A204.1 (cell line): Measurements from ENCODE around the gene MPZL3.

Experiments used
- FAIRE-seq: peaks from 2 replicates; lab custom pipeline; 2012; peaks lifted over from hg19 to GRCh38; lab: Jason Lieb, UNC

MPZL3 gene

DNA sequence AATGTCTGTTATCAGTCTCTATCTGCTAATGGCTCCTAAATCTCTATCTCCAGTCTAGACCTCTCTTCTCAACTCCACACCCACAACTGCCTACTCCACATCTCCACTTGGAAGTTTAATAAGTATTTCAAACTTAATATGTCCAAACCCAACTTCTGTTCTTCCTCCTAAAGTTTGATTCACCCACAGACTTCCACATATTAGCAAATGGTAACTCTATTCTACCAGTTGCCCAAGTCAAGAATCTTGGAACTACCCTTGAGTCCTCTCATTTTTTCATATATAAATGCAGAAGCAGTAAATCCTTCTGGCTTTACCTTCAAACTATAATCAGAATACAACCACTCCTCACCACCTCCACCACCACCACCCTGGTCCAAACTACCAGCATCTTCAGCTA is 20.7 kb downstream of the MPZL3 start:
- FAIRE-seq: no peak

DNA sequence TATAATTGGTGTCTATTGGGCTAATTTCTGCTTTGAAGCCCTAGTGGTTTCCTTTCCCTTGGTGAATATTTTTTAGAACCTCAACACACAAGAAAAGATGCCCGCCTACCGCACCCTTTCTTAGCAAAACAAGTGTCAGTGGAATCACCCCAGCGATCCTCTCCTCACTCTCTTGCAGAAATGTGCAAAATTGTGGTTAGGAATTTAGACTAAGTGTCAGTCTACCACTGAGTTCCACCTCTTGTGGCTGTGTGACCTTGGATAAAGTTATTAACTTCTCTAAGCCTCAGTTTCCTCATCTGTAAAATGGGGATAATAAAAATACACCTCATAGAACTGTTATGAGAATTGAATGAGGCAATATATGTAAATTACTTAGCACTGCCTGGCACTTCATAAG is 22.1 kb downstream of the MPZL3 start:
- no peak for FAIRE-seq

DNA sequence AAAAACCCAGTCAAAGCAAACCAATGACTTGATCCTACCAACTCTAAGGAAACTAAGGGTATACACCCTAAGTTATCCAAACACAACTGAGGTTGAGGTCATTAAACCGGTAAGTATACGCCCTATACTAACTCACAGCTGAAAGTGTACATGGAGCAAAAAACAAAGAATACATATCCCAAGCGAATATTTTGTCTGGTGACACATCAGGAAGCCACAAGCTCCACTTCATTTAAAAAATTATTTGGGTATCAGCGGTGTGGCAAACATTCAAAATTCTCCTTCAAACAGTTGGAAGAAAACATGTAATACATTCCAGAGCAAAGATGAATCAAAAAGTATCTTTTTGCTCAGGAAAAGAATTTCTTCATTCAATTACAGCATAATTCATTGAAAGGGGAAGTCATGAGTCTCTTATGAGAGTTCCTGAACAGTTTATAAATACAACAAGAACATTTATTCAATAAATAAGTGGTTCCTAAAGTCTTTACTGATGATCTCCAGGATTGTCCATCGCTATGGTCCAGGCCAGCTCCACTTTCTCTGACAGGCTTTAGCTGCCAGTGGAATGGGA is 22.8 kb downstream of the MPZL3 start:
- no peak for FAIRE-seq

DNA sequence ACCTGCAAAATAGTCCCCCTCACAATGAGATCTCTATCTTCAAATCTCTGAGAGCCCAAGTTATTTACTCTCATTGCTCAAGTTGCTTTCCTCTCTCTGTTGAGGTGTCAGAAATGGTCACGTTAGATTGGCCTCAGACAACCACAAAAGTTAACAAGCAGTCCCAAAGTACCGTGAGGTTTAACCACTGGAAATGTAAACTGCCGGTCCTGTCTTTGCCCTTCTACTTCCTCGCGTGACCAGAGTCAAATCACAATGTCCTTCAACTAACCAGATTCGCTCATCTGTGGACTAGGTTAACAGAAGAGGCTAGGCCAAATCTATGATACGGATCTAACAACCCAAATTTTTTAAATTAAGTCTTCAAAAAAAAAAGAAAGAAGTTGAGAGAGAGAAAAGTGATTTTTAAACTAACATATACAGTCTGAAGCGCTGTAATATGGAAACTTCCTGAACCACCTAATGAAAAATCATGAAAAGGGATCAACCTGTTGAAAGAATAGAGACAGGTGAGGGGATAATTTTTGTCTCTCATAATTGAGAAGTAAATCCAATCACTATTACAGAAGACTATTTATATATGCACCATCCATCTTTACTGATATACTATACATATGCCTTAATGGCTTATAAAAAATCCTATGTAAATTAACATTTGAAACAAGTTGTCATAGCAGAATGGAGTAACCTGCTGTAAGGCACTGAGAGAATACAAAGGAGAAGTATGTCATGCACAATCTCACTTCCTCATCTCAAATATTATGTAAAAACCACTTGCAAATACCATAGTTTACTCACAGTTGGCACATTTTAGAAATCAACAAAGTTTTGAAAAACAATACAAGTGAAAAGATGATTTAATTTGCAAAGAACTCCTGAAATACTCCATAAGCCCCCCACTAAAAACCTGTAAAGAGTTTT is 24.0 kb downstream of the MPZL3 start:
- no peak for FAIRE-seq

DNA sequence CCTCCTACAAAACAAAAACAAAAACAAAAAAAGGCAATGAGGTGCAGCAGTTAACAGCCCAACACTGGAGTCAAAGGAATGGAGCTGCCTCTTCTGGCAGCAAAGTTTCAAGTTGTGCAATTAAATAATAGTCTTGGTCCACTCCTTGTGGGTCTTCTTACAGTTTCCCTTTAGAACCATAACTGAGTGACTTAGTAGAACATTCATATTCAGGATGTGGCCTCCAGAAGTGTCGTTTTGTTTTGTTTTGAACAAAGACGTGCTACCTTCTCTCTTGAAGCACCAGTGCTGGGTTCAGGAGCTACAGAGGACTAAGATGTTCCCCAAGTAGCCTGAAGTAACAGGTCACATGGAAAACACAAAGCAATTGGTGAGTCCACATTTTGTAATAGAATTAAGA is 25.4 kb downstream of the MPZL3 start:
- no peak for FAIRE-seq

DNA sequence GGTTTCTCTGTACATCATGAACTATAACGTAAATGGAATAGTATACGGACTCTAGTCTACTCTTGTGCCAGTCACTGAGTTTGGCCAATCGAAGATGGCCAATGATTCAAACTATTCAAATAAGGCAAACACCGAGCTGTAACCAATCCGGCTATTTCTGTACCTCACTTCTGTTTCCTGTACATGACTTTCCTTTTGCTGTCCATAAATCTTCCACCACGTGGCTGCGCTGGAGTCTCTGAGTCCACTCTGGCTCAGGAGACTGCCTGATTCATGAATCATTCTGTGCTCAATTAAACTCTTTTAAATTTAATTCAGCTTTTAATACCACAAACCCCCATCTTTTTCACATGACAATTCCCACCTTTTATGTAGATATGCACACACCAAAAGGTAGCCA is 25.9 kb downstream of the MPZL3 start:
- no peak for FAIRE-seq

DNA sequence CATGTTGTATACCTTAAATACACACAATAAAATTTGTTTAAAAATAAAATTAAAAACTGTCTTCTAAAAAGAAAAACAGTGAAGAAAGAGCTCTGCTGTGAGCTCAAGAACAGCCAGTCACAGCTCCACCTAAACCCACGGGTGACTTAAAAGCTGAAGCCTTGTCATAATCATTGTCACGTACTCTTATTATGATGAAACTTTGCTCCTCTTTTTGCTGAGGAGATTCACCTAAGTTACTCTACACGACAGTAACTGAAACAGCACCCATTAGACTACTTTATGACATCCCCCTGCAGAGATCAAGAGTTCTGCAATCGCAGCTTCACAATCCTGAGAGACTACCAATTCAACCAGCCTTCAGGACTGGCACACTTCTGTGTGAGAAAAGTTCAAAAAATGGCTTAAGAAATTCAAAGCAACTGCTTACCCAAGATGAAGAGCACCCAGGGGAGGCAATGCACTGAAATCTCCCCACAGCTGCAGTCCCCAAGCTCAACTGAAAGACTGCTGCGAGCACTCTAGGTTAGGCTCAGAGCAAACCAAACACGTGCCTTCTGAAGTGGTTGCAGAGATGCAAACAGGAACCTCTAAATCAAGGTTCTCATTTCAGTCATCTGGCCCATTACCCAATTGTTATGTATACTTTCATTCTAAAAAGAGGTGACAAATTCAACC is 27.5 kb downstream of the MPZL3 start, which contains the start of gene JAML:
Gene JAML, minus strand, starts transcription at position 501 of the 678 bp plus-strand sequence. CDS start 10,145 bp downstream, outside the sequence.
- no peak for FAIRE-seq

DNA sequence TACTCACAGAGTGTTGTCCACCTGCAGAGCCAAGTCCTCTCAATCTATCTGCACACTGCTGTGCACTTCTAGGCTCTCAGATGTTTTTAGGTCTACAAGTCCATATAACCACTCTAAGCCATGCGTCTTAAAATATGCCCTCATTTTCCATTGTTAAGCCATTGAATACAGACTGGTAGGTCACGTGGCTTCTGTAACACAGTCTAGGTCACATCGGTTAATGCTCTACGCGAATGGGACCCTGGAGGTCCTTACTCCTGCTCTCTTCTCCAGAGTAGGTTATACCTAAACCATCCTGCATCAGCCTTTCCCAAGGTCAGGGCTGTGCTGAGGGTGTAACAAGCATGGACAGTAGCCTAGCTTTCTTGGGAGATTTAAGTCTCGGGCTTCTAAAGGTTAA is 28.2 kb downstream of the MPZL3 start:
- no peak for FAIRE-seq

DNA sequence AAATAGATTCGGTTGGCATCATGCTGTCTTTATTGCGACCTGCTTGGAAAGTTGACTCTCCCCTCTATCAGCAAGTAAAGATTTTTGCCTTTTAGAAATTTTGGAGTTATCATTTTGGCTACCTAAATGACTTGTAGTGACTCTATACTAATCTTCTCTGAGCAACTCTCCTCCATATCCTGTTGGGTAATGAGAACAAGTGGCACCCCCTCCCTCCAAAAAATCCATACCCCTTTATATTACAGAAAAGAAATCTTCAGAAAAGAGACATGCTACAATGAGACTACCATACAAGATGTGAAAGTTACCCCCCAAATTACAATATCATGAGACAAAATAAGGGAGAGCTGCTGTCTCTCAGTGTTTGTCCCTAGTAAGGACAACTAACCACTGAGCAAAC is 28.6 kb downstream of the MPZL3 start:
- FAIRE-seq: no peak

DNA sequence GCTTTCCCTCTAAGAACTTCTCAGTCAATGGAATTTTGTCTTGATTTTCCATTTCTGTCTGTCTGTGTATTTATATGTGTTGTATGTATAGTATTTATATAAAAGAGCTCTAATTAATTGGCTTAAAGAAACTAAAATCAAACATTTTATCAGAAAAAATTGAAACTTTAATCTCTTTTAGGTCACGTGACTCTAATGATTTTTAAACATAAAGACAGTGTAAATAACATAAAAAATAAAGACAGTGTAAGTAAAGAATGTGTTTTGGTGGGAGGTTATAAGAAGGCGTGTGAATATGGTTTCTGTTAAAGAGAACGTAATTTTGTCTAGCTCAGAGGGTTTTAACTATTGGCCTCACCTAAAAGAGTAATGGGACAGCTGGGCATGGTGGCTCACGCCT is 29.7 kb downstream of the MPZL3 start:
- no peak for FAIRE-seq

DNA sequence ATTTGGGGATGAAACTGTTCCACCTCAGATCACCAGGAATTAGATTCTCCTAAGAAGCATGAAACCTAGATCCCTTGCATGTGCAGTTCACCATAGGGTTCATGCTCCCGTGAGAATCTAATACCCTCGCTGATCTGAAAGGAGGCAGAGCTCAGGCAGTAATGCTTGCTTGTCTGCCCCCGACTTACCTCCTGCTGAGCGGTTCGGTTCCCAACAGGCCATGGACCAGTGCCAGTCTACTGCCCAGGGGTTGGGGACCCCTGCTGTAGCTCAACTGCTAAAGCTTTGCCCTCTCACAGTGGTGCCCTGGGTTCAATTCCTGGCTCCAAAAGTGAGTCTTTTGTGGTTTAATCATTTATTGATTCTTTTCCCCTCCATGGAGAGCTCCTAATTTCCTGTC is 30.7 kb downstream of the MPZL3 start:
- no peak for FAIRE-seq

DNA sequence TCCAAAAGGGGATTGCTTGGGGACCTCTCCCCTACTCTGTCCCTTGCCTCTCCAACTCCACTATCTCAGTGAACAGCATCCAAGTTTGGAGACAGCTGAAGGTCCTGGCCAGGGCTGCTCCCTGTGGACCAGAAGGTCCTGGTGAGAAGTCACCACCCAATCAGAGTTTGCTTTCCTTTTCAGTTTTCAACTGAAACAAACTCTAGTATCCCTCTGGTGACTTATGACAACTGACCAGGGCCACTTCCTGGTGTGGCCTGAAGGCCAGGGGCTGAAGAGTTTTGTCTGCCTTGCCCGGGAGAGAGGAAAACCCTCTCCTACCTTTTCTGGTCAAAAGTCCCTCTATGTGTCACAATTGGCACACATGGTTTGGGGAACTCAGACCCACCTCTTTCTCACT is 32.4 kb downstream of the MPZL3 start:
- no peak for FAIRE-seq

DNA sequence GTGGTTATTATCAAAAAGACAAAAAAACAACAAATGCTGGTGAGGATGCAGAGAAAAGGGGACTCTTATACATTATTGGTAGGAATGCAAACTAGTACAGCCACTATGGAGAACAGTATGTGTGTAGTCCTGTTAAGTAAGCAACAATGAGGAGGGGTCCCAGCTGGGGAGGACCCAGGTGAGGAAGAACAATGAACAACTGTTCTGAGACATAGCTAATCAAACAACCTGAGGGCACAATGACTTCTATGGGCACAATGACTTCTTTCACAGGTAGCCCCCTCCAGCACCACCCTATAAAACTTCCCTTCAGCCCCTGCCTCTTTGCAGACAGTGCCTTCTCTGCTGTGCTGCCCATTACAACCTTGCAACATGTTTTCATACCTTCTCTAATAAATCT is 32.9 kb downstream of the MPZL3 start:
- FAIRE-seq: no peak

DNA sequence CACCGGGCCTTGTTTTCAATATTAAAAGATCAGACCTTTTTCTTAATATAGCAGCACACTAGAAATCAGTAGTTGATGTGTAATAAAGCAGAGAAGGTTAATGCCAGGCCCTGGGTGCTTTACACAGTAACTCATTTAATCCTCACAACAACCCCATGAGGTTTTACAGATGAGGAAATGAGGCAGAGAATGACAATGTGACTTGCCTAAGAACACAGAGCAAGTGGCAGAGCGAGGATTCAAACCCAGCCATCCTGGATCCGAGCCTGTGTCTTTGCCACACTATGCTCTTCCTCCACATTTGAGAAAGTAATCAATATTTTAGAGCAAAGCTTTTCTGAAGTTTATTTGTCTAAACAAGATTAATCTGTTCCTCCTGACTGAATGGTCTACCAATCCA is 34.6 kb downstream of the MPZL3 start:
- no peak for FAIRE-seq

DNA sequence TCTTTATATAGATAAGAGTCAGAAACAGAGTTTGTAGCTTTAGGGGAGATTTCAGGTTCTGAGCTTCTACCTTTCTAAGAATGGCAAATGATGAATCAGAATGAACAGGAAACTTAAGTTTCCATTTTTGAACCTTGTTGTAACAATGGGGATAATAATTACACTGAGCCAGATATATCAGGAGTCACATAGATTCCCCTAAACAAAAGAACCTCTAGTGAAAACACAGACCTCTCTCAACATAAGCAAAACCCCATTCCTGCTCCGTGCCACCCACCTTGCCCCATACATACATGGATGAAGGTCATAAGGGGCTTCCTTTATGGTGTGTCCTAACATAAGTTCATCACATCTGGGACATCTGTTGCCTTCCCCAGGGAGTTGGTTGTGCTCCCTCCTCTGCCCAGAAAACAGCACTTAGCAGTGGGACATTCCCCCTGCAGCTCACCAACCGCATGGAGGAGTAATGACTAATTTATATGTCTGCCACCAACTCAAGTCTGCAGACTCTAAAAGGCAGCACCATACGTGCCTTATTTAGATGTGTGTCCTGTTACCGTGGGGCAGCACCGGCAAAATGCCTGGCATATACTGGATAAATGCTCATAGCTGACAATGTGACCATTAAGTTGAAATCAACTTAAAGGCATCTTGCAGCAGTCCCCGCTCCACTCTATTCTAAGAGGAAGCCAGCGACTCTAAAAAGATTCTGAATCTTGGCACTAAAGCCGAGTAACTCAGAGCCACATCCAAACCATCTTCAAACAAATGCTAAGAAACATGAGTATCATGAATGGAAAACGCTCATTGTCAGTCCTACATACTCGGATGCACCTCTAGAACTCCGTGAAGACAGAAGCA is 35.3 kb downstream of the MPZL3 start:
- no peak for FAIRE-seq

DNA sequence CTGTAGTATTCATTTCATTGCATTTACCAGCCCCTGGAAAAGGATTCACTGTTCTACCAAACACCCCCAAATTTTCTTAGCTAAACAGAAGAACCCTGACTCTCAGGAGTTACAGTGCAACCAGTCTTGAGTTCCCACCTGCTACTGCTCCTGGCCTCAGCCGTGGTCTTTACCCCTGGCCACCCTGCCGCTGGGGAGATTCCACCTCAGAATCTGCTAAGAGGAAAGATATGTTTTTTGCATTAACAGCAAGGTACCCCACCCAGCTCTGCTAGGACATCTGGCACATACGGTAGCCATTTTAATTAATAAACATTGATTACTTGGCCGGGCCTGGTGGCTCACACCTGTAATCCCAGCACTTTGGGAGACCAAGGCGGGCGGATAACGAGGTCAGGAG is 36.4 kb downstream of the MPZL3 start:
- FAIRE-seq: no peak

DNA sequence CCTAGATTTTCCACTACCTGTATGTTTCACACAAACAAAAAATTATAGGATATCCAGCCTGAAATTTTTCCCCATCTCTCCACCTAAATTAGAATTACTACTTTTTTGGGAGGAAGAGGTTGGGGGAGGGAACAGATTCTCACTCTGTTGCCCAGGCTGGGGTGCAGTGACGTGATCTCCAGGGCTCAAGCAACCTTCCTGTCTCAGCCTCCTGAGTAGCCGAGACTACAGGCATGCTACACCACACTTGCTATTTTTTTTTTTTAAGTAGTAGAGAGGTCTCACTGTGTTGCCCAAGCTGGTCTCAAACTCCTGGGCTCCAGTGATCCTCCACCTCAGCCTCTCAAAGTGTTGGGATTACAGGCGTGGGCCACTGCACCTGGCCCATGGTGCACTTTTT is 36.9 kb downstream of the MPZL3 start:
- no peak for FAIRE-seq

DNA sequence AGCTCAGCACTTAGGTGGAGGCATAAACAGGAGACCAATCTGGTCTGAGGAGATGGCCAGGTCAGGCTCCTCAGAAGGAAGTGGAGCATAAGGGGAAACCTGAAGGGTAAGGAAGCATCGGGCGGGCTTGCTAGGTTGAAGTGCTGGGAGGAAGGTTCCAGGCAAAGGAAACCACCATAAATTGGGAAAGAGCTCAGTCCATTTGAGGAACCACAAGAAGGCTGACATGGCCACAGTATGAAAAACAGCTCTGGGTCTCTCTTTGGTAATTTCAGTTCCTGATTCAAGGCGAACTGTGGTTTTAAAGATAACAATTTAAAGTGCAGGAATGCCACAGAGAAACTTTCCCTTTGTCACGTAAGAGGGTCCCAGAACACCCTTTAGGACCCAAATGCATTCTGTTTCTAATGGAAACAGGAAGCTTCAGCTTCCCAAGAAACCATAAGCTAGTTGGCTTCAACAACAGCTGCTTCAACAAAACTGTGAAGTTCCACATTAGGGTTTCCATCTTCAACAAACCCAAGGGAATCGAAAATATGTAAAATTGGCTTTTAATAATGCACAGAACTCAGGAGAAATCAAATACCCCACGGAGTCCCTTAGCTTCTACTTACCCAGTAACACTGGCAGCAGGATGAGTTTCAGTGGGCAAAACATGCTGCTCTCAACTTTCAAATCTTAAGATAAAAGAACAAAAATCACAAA is 37.8 kb downstream of the MPZL3 start:
- no peak for FAIRE-seq

DNA sequence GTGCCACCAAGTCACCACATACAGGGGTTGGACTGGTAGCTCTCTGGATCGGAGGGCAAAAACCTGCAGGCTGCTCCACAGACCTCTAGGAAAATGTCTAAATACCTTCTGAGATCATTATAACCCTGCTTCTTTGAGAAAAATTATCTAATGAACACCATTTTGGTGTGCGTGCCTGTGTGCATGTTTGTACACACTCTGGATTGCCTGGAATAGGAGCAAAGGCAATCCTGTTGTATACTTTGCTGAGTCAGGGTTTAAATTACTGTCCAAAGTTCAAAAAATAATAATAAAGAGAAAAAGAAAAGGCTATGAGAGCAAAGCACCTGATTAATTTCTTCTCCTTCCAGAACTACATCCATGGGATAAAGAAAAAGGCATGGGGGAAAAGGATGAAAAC is 38.4 kb downstream of the MPZL3 start:
- FAIRE-seq: no peak

DNA sequence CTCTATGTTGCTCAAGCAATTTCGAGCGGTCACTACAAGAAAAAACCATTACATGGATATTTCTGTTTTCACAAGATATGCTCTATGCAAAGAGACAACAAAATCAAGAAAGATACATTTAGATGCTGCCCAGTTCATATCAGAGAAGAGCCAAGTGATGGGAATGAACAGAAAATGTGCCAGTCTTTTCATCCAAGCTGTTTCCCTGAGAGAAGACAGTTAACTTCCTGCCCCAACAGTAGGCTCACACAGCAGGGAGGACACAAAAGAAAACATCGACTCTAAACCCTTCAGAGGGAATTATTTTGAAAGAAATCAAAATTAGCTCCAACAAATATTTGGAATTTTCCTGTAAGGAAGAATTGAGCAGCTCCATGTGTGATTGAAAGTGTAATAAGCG is 39.0 kb downstream of the MPZL3 start:
- FAIRE-seq: no peak

DNA sequence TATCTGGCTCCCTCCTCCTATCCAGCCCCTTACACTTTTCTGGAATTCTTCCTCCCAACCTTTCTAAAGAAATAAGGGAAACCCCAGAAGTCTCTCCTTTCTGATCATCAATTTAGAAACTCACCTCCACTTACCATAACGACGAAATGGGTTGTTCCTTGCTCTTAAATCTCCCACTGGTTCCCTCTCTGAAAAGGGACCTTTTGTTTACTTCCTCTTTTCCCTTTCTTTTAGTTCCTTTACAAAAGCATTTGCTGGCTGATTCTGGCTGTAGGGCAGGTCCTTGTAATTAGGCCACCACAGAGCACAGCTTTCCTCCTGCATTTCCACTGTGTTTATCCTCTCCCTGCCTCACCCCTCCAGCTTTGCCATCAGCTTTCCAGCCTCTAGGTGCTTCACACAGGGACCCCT is 39.4 kb downstream of the MPZL3 start:
- no peak for FAIRE-seq
